Measurements from ENCODE around the gene B3GNT4.

B3GNT4 gene

DNA sequence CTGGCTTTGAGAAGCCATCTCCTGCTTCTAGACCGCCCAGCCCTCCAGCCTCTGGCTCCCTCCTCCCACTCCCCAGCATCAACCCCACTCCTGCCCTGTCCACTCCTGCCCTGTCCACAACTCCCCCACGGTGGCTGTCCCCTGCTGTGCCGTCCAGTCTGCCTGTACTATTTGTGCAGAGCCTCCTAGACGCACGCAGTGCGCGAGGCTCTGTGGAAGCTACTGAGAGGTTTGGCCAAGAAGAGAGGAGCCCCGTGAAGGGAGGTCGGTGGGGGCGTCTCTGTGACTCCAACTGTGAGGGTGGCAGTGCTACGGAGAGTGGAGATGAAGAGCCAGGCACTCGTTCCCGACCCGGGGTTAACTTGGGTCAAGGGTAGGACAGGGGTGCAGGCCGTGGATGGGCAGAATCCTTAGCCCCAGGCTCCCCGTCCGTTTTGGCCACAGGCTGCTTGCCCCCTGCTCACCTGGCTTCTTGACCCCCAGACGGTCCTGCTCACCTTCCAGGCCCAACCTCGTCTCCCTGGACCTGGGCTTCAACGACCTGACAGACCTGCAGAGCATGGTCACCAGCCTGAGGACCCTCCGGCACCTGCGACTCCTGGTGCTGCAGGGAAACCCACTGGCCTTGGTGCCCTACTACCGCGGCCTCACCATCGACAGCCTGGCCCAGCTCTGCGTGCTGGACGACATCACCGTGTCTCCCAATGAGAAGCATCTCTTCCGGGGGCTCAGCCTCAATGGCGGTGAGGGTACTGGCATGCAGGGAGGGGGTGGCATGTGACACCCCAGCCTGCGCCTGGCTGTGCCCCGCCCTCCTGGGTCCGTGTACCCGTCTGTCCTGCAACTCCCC, 13.7 kb upstream of the B3GNT4 start:
- H3K9me3 ChIP-seq (ENCODE audit: control insufficient read depth, low read length) = no peaks in the 10 kb centered on the region
- H3K4me3 ChIP-seq (ENCODE audit: low read depth, low read length) = no peak overlapping the region
- H3K9ac ChIP-seq = no peak overlapping the region
- H3K79me2 ChIP-seq = no peaks in the 10 kb centered on the region
- no peaks in the 10 kb centered on the region for H3K27me3 ChIP-seq (ENCODE audit: control insufficient read depth, insufficient read depth, low read length)
- H3K27ac ChIP-seq = no peak overlapping the region
- no peak overlapping the region for H2AFZ ChIP-seq
- TF ChIP-seq, protein P1, sequence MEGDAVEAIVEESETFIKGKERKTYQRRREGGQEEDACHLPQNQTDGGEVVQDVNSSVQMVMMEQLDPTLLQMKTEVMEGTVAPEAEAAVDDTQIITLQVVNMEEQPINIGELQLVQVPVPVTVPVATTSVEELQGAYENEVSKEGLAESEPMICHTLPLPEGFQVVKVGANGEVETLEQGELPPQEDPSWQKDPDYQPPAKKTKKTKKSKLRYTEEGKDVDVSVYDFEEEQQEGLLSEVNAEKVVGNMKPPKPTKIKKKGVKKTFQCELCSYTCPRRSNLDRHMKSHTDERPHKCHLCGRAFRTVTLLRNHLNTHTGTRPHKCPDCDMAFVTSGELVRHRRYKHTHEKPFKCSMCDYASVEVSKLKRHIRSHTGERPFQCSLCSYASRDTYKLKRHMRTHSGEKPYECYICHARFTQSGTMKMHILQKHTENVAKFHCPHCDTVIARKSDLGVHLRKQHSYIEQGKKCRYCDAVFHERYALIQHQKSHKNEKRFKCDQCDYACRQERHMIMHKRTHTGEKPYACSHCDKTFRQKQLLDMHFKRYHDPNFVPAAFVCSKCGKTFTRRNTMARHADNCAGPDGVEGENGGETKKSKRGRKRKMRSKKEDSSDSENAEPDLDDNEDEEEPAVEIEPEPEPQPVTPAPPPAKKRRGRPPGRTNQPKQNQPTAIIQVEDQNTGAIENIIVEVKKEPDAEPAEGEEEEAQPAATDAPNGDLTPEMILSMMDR (IDR thresholded peaks at IDR 0.05) = no peak
- H3K4me2 ChIP-seq (ENCODE audit: low read length) = no peak overlapping the region
- no peaks in the 10 kb centered on the region for H3K36me3 ChIP-seq (ENCODE audit: control insufficient read depth, insufficient read depth, low read length)
- H3K4me1 ChIP-seq = no peaks in the 10 kb centered on the region

DNA sequence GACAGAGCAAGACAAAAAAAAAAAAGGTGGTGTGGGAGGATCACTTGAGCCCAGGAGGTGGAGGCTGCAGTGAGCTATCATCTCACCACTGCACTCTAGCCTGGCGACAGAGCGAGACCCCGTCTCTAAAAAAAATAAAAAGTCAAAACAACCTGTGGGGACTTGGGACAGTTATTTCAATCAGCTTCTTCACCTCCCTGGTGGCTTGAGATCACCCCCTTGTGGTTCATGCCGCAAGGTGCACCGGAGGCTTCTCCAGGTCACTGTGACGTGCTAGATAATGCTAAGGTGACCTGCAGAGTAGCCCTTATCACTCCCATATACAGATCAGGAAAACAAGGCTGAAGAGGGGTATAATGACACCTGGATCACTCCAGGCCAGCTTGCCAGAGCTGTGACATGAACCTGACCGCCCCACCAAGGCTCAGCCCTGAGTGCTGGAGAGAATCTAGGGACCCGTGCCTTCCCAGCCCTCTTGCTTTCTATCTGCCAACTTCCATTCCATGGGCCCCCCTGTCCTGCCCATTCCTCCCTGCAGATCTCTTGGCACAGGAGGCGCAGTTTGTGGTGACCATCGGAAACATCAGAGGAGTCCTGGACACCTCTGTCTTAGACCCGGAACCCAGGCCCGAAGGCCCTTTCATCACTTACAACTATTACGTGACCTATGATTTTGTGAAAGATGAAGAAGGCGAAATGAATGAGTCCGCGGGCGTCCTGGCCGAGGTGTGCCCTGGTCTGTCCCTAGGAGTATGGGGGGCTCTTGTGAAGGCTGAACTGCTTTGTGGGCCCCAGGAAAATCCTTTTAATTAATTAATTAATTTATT, 12.5 kb upstream of the B3GNT4 start:
- H3K36me3 ChIP-seq (ENCODE audit: control insufficient read depth, insufficient read depth, low read length) = no peaks in the 10 kb centered on the region
- no peak overlapping the region for H3K4me2 ChIP-seq (ENCODE audit: low read length)
- no peaks in the 10 kb centered on the region for H3K79me2 ChIP-seq
- TF ChIP-seq, protein P1 (IDR thresholded peaks at IDR 0.05) = peak; percentile 86
- H3K9ac ChIP-seq = no peak overlapping the region
- no peaks in the 10 kb centered on the region for H3K4me1 ChIP-seq
- no peak overlapping the region for H3K27ac ChIP-seq
- no peaks in the 10 kb centered on the region for H3K27me3 ChIP-seq (ENCODE audit: control insufficient read depth, insufficient read depth, low read length)
- no peaks in the 10 kb centered on the region for H3K9me3 ChIP-seq (ENCODE audit: control insufficient read depth, low read length)
- H2AFZ ChIP-seq = no peak overlapping the region
- H3K4me3 ChIP-seq (ENCODE audit: low read depth, low read length) = no peak overlapping the region

DNA sequence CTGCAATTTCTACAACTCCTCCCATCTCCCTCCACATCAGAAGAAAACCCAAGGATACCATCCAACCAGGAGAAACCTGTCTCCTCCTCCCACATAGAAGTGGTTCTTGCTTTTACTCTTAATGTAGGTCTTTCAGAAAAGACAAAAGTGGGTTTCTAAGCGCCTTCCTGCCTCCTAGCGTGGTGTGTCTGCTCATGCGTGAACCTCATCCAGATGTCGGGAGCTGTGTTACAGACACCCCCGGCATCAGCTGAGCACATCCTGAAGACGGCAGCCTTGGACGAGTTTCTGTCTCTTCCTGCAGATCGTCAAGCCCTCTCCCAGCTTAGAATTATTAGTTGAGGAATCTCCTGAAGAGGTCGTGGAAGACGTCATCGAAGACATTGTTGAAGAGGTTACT, 11.1 kb upstream of the B3GNT4 start:
- H3K4me3 ChIP-seq (ENCODE audit: low read depth, low read length) = no peak overlapping the region
- H3K9ac ChIP-seq = no peak overlapping the region
- no peak overlapping the region for H3K4me2 ChIP-seq (ENCODE audit: low read length)
- H3K4me1 ChIP-seq = no peaks in the 10 kb centered on the region
- no peaks in the 10 kb centered on the region for H3K79me2 ChIP-seq
- TF ChIP-seq, protein P1 (IDR thresholded peaks at IDR 0.05) = no peak
- no peaks in the 10 kb centered on the region for H3K9me3 ChIP-seq (ENCODE audit: control insufficient read depth, low read length)
- no peak overlapping the region for H2AFZ ChIP-seq
- no peak overlapping the region for H3K27ac ChIP-seq
- no peaks in the 10 kb centered on the region for H3K36me3 ChIP-seq (ENCODE audit: control insufficient read depth, insufficient read depth, low read length)
- H3K27me3 ChIP-seq (ENCODE audit: control insufficient read depth, insufficient read depth, low read length) = no peaks in the 10 kb centered on the region

DNA sequence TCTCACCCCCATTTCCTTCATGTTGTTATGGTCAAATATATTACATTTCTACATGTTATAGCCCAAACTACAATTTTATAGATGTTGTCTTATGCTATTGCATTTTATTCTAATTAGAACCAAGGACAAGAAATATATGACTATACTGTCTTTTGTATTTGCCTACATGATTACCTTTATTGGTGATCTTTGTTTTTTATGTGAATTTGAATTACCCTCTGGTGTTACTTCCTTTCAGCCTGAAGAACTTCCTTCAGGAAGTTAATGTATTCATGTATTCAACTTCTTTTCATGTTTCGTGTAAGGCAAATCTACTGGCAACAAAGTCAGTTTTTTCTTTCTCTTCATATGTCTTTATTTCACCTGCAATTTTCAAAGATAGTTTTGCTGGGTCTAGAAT, 8.7 kb upstream of the B3GNT4 start:
- Histone ChIP-seq H2AFZ (no peak overlapping the region), H3K27ac (no peak overlapping the region), H3K27me3 (ENCODE audit: control insufficient read depth, insufficient read depth, low read length) (no peaks in the 10 kb centered on the region), H3K36me3 (ENCODE audit: control insufficient read depth, insufficient read depth, low read length) (no peaks in the 10 kb centered on the region), H3K9ac (no peak overlapping the region), H3K9me3 (ENCODE audit: control insufficient read depth, low read length) (no peaks in the 10 kb centered on the region), H3K4me3 (ENCODE audit: low read depth, low read length) (no peak overlapping the region), H3K4me1 (no peaks in the 10 kb centered on the region), H3K4me2 (ENCODE audit: low read length) (no peak overlapping the region), H3K79me2 (no peaks in the 10 kb centered on the region)
- TF ChIP-seq, protein P1 (IDR thresholded peaks at IDR 0.05) = no peak
